Large intestine (tissue), 3 donors: Measurements from ENCODE around the gene VPS50. TPM values are rescaled to one million over a fixed set of nuclear protein-coding genes. Genes with fewer than 3 reads are reported as not detected.
"Not testable (repeated sequence)": the region's sequence is repeated elsewhere in the genome, so short reads cannot be mapped to it uniquely, and the experiment has no call there.

Experiments
- DNase-seq, 2 donors: peaks; one replicate each; pipeline versions ENCODE4 v3.0.0 to v3.0.0-alpha.2; 2013
- H3K27ac ChIP-seq: one replicate; pipeline ENCODE4 v1.5.1; 2013; ENCODE audit warnings: low read length
- H3K27me3 ChIP-seq: 2 replicates; pipeline ENCODE4 v1.6.1; 2013; ENCODE audit warnings: low read length; ENCODE audit not compliant: control insufficient read depth, insufficient read depth
- H3K36me3 ChIP-seq: 2 replicates; pipeline ENCODE4 v1.6.1; 2013; ENCODE audit warnings: low read length; ENCODE audit not compliant: control insufficient read depth, insufficient read depth
- H3K4me1 ChIP-seq: one replicate; pipeline ENCODE4 v1.6.1; 2013; ENCODE audit warnings: low read length; ENCODE audit not compliant: control insufficient read depth, insufficient read depth
- H3K4me3 ChIP-seq: one replicate; pipeline ENCODE4 v1.5.1; 2013; ENCODE audit warnings: low read length
- H3K9me3 ChIP-seq: one replicate; pipeline ENCODE4 v1.6.1; 2013; ENCODE audit warnings: mild to moderate bottlenecking, low read depth, low read length, moderate library complexity; ENCODE audit not compliant: control insufficient read depth
- WGBS: methylation state at CpG from one replicate; pipeline ENCODE4 v1.1.5; 2013; ENCODE audit warnings: low lambda C conversion rate; ENCODE audit not compliant: insufficient coverage; 5-methylcytosine and 5-hydroxymethylcytosine counted together
- polyA plus RNA-seq: library from polyadenylated mRNA; unstranded; fragments of 120-200 nt; gene quantifications from one replicate; pipeline ENCODE4 v1.2.1, GENCODE V29; 2013

Gene VPS50
- polyA plus RNA-seq, 1 donor: 22.5 TPM

GRCh38 chr7:93364806-93365205 lies 132.6 kb downstream of the VPS50 start:
- no CpG with 5 or more reads among the region's 1 CpG for WGBS

GRCh38 chr7:93365341-93365740 lies 133.2 kb downstream of the VPS50 start:
- Histone ChIP-seq H3K9me3 (no peaks in the 10 kb centered on the region), H3K36me3 (no peaks in the 10 kb centered on the region), H3K4me1 (no peaks in the 10 kb centered on the region), H3K4me3 (no peak overlapping the region), H3K27me3 (no peaks in the 10 kb centered on the region), H3K27ac (no peak overlapping the region)
- no peak for DNase-seq
- WGBS: no CpG with 5 or more reads among the region's 1 CpG

More at GRCh38 chr7:93364806-93365205, 132.6 kb downstream of the VPS50 start:
- Histone ChIP-seq H3K27me3 (no peaks in the 10 kb centered on the region), H3K9me3 (no peaks in the 10 kb centered on the region), H3K4me3 (no peak overlapping the region), H3K27ac (no peak overlapping the region), H3K36me3 (no peaks in the 10 kb centered on the region), H3K4me1 (no peaks in the 10 kb centered on the region)
- no peak for DNase-seq

- Histone ChIP-seq H3K9me3 (no peaks in the 10 kb centered on the region), H3K4me1 (no peaks in the 10 kb centered on the region), H3K36me3 (no peaks in the 10 kb centered on the region), H3K27me3 (no peaks in the 10 kb centered on the region), H3K27ac (no peak overlapping the region), H3K4me3 (no peak overlapping the region)
- no peak for DNase-seq
- 63% methylated on average over 1 of the region's 2 CpGs for WGBS
These were observed 134.7 kb downstream of the VPS50 start for GRCh38 chr7:93366816-93367215.

GRCh38 chr7:93367254-93367653 lies 135.1 kb downstream of the VPS50 start:
- no peaks in the 10 kb centered on the region for H3K27me3 ChIP-seq
- H3K27ac ChIP-seq: no peak overlapping the region
- no peaks in the 10 kb centered on the region for H3K9me3 ChIP-seq
- H3K36me3 ChIP-seq: no peaks in the 10 kb centered on the region
- H3K4me3 ChIP-seq: no peak overlapping the region
- no peaks in the 10 kb centered on the region for H3K4me1 ChIP-seq
- no peak for DNase-seq
- 40% methylated on average over 2 of the region's 2 CpGs for WGBS

GRCh38 chr7:93370937-93371336 lies 138.8 kb downstream of the VPS50 start:
- H3K4me1 ChIP-seq, DNase-seq, H3K9me3 ChIP-seq, H3K27me3 ChIP-seq, H3K4me3 ChIP-seq, H3K36me3 ChIP-seq, H3K27ac ChIP-seq: not testable (repeated sequence)
- no CpG with 5 or more reads among the region's 3 CpGs for WGBS

- Histone ChIP-seq H3K9me3 (no peaks in the 10 kb centered on the region), H3K27ac (no peak overlapping the region), H3K4me3 (no peak overlapping the region), H3K4me1 (no peaks in the 10 kb centered on the region), H3K27me3 (no peaks in the 10 kb centered on the region), H3K36me3 (no peaks in the 10 kb centered on the region)
- DNase-seq: no peak
These were observed 141.4 kb downstream of the VPS50 start for GRCh38 chr7:93373537-93373936.

- Histone ChIP-seq H3K27me3 (no peaks in the 10 kb centered on the region), H3K27ac (no peak overlapping the region), H3K36me3 (no peaks in the 10 kb centered on the region), H3K4me3 (no peak overlapping the region), H3K4me1 (no peaks in the 10 kb centered on the region), H3K9me3 (no peaks in the 10 kb centered on the region)
- peak in 1 of 2 donors; percentile 6 for DNase-seq
- 30% methylated on average over 3 of the region's 5 CpGs for WGBS
These were observed 142.3 kb downstream of the VPS50 start for GRCh38 chr7:93374345-93374940.

- DNase-seq: no peak
- H3K36me3 ChIP-seq: no peaks in the 10 kb centered on the region
- H3K27me3 ChIP-seq: no peaks in the 10 kb centered on the region
- H3K4me1 ChIP-seq: no peaks in the 10 kb centered on the region
- H3K27ac ChIP-seq: no peak overlapping the region
- no peaks in the 10 kb centered on the region for H3K9me3 ChIP-seq
- no peak overlapping the region for H3K4me3 ChIP-seq
These were observed 143.4 kb downstream of the VPS50 start for GRCh38 chr7:93375603-93376002.

- Histone ChIP-seq H3K9me3 (no peaks in the 10 kb centered on the region), H3K27ac (no peak overlapping the region), H3K4me3 (no peak overlapping the region), H3K36me3 (no peaks in the 10 kb centered on the region), H3K27me3 (no peaks in the 10 kb centered on the region), H3K4me1 (no peaks in the 10 kb centered on the region)
- WGBS: 69% methylated on average over 2 of the region's 6 CpGs
- DNase-seq: no peak
These were observed 146.1 kb downstream of the VPS50 start for GRCh38 chr7:93378131-93378760.

GRCh38 chr7:93382362-93382761 lies 150.2 kb downstream of the VPS50 start:
- Histone ChIP-seq H3K36me3 (no peaks in the 10 kb centered on the region), H3K27ac (no peak overlapping the region), H3K4me3 (no peak overlapping the region), H3K27me3 (peaks cover 2% of the 10 kb centered on the region), H3K9me3 (no peaks in the 10 kb centered on the region), H3K4me1 (no peaks in the 10 kb centered on the region)
- DNase-seq: no peak
- no CpG with 5 or more reads among the region's 3 CpGs for WGBS

- WGBS: no CpG with 5 or more reads among the region's 3 CpGs
These were observed 158.5 kb downstream of the VPS50 start for GRCh38 chr7:93390660-93391059.

More at GRCh38 chr7:93390660-93391059, 158.5 kb downstream of the VPS50 start:
- Histone ChIP-seq H3K4me3 (no peak overlapping the region), H3K36me3 (no peaks in the 10 kb centered on the region), H3K9me3 (no peaks in the 10 kb centered on the region), H3K4me1 (no peaks in the 10 kb centered on the region), H3K27ac (no peak overlapping the region), H3K27me3 (peaks cover 2% of the 10 kb centered on the region)
- no peak for DNase-seq
